GM10847 (cell line): Measurements from ENCODE around the gene GPR157.

Experiments used
- POLR2A ChIP-seq: IDR thresholded peaks from 2 replicates; pipeline ENCODE4 v1.6.1; 2011; ENCODE audit not compliant: insufficient read length; ENCODE audit errors: extremely low read depth

Gene GPR157

GRCh38 chr1:9127395-9128165 is 1.3 kb downstream of the GPR157 start:
- TF ChIP-seq POLR2A = no peak

DNA sequence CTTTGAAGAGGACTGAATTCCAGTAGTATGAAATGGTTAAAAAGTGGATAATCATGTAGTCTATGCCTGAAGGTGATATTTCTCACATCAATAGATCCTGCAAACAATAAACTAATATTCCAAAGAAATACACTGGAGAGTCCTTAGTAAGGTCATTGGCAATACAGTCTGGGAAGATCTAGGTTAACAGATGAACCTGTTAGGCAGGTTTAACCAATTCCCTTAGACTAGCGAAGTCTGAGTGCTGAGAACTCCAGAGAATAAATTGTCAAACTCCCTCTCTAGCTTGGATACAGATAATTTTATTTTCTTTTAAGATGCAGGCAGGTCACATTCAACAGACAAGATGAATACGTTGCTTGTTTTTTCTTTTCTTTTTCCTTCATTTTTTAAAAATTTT is 2.4 kb downstream of the GPR157 start:
- no peak for TF ChIP-seq POLR2A

- TF ChIP-seq POLR2A = no peak
Observed at GRCh38 chr1:9125325-9125724, 3.6 kb downstream of the GPR157 start.

DNA sequence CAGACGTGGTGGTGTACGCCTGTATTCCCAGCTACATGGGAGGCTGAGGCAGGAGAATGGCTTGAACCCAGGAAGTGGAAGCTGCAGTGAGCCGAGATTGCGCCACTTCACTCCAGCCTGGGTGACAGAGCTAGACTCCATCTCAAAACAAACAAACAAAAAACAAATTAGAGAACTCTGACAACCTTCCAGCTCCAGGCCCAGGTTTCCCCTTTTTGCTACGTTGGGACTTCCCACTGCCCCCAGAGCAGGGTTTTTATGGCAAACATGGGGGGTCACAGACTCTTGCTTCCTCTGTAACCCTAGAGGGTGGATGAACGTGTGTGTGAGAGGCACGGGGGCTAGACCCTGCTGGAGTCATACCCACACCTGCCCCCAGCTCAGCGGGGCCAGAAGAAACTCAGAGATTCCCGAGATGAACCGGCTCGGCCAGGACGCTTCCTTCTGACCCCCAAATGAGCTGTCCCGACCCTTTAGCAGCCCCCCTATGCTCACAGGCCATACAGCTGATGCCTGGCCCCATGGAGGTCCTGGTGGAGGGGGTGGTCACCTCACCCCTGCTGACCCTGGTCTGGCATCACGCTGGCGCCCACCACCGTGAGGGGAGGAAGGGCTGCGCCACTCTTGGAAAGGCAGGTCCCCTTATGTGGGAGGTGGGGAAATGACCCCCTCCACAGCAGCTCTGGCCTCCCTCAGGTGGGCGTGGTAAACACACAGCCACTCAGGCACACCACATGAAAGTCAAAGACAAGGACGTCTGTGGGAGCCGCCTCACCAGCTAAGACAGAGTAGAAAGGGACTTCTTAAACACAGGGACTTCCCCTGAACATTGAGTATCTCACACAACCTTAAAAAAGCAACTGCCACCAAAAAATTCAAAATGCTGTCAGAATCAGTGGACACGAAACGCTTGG is 7.1 kb downstream of the GPR157 start:
- no peak for TF ChIP-seq POLR2A

DNA sequence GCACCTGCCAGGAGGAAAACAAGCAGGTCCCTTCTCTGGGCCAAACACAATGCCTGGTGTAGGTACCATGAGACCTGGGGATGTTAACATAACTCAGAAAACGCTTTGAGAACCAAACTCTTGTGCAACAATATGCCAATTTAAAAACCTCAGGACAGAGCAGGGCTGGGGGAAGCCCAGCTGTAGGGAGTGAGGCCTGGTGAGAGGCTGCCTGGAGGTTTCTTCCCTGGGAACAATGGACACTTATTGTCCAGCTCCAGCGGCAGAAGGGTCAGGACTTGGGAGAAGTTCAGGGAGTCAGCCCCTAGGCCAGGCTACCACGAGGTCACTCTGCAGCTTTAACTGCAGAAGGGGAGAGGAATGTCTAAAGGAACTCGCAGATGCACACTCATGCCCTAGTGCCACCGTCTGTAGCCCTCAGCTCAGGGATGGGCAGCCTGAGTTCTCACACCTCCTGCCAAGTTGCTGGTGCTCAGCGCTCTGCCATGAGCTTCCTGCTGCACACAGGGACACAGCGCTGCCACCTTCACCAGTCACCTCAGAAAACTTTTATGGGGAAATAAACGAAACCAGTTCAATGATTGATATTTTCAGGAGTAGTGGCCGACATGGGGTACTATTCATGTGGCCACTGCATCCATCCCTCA is 8.5 kb downstream of the GPR157 start:
- no peak for TF ChIP-seq POLR2A

DNA sequence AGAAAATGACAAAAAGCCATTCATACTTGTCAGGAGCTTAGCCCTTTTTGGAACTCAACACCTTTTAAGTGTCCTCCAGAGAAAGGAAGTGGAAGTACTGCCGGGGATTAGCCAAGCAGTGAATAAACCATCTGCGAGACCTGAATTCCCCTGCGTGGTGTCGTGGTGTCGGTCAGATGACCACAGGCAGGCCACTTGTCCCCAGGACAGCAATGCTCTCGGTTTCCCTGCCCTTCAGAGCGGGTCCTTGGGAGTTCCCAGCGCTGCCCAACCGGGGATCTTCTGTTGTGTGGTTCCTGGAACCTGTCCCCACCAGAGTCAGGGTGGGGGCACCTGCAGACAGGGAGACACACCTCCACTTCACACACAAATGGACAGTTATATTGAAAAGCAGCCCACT is 9.2 kb downstream of the GPR157 start:
- TF ChIP-seq POLR2A = no peak

GRCh38 chr1:9118186-9118585 is 10.7 kb downstream of the GPR157 start:
- TF ChIP-seq POLR2A = no peak

- TF ChIP-seq POLR2A = no peak
Observed at GRCh38 chr1:9115351-9116205, 13.3 kb downstream of the GPR157 start.

GRCh38 chr1:9112961-9113880 is 15.7 kb downstream of the GPR157 start:
- TF ChIP-seq POLR2A = no peak

DNA sequence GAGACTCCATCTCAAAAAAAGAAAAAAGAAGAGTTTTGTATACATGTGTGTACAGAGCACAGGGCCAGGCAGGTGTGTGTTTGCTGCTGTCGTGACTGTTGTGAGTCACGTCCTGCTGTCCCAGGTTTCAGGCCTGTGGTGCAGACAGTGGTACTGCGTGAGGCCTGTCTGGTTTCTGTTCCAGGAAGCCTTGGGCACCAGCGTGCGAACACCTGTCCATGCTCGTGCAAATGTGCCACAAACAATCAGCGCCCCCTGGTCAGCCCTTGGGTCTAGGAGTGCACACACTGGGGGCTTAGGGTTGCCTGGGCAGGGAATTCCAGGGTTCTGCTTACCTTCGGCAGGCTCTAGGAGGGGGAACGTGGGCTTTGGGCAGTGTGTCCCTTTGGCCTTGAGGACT is 16.9 kb downstream of the GPR157 start:
- no peak for TF ChIP-seq POLR2A

- TF ChIP-seq POLR2A = no peak
Observed at GRCh38 chr1:9111357-9111691, 17.6 kb downstream of the GPR157 start.

DNA sequence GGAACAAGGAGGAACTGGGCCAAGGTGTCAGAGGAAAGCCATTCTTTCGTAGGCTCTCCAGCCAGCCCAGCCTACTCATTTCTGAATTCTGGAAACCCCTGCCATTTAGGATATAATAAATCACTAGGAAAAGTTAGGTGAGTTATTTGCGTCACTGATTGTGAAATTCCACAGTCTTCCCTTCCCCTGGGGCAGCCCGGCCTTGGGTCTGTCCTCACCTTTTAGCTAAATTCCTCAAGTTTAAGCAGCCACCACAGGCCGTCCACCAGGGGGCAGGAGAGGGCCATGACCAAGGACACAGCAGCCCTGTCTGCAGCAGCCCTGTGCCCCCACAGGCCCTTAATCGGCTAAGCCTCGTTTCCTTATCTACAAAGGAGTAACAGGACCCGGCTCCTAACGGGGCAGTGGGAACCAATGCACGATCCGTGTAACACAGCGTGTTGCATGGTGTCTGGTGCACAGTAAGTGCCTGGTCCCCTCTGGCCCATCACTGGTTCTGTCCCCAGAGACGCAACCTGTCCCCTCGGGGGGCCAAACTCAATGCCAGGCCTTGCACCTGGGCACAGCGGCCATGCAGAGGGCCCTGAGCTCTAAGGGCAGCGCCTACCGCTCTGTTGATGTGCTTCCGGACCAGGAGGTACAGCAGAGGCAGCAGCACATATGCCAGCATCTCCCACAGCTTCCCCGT is 18.1 kb downstream of the GPR157 start:
- no peak for TF ChIP-seq POLR2A

GRCh38 chr1:9108056-9108665 is 20.7 kb downstream of the GPR157 start:
- TF ChIP-seq POLR2A = no peak
